GM19438 (cell line): ENCODE measurements around the gene DNAAF5.
"Not testable (repeated sequence)": the region's sequence is repeated elsewhere in the genome, so short reads cannot be mapped to it uniquely, and the experiment has no call there.

ENCODE experiments used
- ATAC-seq: cut with Tn5 transposase; IDR thresholded peaks from one replicate; pipeline ENCODE4 v1.9.1; 2021; ENCODE audit warnings: low read depth; ENCODE audit not compliant: unreplicated experiment

The DNAAF5 gene

DNA sequence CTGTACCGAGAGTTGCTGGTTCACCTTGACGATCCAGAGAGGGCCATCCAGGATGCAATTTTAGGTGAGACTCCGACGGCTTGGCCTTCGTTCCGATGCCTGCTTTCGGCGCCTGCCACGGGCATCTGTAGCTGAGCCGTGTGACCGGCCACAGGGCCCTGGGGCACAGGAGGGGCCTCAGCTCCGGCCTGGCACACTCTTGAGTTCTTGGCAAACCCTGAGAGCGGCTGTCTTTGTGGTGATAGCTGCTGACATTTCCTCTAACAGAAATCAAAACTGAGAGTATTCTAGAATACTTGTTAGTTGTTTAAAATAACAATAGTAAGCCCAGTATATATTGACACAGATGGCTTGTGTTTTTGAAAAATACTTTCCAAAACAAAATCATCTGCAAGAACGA lies 53.6 kb downstream of the DNAAF5 start:
- ATAC-seq, result no peak

DNA sequence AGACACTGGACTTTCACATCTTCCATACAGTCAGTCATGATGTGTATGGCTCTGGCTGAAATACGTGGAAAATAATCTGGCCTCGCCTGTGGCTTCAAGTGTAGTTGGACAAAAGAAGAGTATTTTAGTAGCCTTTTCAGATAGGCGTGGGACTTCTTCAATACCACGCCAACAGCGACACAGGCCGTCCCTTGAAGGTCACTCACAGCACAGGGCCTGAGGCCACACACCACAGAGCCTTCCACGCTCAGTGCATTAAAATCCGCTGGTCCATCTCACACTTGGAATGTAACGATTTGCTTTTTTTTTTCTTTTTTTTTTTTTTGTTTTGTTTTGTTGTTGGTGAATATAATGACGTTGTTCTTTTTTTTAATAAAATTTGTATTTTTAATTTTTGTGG lies 54.0 kb downstream of the DNAAF5 start:
- ATAC-seq, result no peak

DNA sequence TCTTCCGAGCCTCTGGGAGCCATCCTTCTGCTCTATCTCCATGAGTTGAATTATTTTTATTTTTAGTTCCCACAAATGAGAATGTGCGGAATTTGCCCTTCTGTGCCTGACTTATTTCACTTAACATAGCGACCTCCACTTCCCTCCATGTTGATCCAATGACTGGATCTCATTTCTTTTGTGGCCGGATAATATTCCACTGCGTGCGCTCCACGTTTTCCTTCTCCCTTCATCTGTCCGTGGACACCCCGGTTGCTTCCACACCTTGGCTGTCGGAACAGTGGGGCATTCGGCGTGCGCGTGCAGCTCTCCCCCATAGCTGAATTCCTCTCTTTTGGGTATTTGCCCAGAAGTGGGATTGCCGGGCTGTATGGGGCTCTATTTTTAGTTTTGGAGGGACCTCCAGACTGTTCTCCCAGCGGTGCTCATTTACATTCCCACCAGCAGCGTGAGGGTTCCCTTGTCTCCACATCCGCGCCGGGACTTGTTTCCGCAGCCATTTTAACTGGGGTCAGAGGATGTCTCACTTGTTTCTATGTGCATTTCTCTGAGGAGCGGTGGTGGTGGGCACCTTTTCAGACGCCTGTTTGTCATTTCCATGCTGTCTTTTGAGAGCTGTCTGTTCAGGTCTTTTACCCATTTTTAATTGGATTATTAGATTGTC lies 54.8 kb downstream of the DNAAF5 start:
- ATAC-seq, result no peak

DNA sequence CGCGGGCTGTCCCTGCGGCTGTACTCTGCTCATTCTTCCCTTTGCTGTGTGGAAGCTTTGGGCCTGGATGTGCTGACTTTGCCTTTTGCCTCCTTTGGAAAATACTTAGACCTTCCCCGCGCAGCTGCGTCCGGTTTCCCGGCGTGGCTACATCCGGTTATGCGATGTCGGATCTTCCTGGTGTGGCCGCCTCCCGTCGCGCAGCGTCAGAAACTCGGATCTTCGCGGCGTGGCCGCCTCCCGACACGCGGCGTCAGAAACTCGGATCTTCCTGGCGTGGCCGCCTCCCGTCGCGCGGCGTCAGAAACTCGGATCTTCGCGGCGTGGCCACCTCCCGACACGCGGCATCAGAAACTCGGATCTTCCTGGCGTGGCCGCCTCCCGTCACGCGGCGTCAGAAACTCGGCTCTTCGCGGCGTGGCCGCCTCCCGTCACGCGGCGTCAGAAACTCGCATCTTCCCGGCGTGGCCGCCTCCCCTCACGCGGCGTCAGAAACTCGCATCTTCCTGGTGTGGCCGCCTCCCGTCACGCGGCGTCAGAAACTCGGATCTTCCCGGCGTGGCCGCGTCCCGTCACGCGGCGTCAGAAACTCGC lies 55.5 kb downstream of the DNAAF5 start:
- ATAC-seq, result no peak

DNA sequence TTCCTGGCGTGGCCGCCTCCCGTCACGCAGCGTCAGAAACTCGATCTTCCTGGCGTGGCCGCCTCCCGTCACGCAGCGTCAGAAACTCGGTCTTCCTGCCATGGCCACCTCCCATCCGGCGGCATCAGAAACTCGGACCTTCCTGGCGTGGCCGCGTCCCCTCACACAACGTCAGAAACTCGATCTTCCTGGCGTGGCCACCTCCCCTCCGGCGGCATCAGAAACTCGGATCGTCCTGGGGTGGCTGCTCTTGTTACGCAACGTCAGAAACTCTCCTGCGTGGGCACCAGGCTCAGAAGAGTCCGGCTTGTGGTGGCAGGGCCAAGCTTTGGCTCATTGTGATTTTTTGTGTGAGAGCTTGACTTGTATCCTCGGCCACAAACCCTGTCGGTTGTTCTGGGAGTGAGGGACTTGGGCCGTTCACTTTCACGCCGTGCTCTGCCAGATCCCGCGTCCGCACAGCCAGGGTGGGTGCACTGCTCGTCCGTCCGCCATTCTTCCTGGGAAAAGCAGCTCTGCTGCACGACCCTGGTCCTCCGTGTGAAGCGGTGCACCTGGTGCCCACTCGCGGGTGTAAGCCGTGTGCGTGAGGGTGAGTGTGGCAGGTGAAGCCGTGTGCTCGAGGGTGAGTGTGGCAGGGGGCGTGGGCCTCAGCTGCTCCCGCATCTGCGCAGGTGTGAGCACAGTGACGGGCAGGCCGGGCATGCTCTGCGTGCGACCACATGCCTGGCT lies 56.4 kb downstream of the DNAAF5 start:
- ATAC-seq, result no peak

DNA sequence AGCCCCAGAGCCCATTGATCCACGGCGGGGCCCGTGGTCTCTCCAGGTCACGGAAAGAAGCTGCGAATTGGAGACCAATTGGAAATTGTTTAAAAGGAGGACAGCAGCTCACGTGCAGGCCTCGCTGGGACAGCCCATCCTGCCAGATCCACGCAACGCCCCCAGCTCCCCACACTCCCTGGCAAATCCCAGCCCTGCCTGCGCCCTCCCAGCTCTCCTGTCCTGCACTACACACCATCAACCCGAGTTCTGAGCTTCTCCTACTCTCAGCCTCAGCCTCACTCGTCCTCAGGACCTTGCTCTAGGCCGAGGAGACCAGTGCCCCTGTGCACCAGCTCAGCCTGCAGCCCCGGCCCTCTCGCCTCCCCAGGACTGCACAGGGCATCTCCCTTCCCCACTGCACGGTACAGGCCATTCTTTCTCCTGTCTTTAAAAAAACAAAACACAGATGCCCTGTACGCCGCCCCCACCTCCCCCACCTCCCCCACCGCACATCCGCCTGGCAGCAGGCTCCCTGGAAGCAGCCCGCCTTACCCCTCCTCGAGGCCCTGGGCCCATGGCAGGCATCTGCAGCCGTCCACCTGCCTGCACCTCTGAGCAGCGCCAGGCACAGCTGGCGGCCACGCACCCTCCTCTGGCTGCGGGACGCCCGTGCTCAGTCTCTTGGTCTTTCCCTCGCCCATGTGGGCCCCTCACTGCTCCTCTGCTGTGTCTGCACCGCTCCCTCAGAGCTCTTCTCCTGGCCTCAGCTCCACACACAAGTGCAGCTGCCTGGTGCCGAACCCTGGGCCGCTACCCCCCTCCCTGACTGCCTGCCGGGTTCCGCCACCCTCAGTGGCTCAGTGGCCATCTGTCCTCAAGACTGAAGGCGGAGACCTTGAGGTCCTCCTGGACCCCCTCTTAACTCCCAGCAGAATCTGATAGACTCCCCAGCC lies 57.3 kb downstream of the DNAAF5 start:
- no peak for ATAC-seq

DNA sequence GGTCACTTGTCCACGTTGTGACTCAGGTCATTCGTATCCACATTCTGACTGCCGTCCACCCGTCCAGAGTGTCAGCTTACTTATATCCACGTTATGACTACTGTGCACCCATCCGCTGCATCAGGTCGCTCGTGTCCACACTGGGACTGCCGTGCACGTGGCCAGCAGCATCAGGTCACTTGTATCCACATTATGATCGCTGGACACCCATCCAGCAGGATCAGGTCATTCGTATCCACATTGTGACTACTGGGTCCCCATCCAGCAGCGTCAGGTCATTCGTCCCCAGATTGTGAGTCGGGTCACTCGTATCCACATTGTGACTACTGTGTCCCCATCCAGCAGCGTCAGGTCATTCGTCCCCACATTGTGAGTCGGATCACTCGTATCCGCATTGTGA lies 58.5 kb downstream of the DNAAF5 start:
- ATAC-seq, result no peak

DNA sequence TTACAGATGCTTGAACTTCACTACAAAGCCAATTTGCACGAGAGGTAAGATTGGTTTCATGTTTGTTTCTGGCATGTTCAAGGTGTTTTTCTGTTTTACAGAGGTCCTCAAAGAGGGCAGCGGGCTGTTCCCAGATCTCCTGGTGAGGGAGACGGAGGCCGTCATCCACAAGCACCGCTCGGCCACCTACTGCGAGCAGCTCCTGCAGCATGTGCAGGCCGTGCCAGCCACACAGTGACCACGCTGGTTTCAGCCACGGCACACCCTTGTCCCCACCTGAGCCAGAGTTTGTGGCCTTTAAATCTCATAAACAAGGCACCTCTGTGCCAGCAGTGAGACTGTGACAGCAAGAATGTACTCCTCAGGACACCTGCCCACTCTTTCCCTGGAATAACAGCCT lies 58.9 kb downstream of the DNAAF5 start:
- no peak for ATAC-seq

DNA sequence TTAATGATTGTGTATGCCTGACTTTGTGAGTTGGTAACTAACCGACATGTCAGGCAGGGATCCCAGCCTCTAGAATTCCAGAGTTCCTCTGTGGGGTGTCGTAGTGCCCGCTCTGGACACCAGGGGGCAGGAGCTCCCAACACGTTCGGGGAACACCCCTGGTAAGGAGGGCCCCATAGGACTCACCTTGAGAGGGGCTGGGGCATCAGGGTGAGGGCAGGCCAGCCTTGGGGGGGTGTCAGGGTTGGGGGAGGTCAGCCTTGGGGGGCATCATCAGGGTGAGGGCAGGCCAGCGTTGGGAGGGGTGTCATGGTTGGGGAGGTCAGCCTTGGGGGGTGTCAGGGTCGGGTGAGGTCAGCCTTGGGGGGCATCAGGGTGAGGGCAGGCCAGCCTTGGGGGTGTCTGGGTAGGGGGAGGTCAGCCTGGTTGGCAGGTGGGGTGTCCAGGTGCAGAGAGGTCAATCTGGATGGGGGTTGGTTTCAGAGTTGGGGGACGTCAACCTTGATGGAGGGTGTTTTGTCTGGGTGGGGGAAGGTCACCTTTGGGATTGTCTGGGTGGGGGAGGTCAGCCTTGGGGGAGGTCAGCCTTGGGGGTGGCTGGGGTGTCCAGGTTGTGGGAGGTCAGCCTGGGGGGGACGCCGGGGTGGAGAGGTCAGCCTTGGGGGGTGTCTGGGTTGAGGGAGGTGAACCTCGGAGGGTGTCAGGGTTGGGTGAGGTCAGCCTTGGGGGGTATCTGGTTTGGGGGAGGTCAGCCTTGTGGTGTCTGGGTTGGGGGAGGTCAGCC lies 60.2 kb downstream of the DNAAF5 start:
- no peak for ATAC-seq

DNA sequence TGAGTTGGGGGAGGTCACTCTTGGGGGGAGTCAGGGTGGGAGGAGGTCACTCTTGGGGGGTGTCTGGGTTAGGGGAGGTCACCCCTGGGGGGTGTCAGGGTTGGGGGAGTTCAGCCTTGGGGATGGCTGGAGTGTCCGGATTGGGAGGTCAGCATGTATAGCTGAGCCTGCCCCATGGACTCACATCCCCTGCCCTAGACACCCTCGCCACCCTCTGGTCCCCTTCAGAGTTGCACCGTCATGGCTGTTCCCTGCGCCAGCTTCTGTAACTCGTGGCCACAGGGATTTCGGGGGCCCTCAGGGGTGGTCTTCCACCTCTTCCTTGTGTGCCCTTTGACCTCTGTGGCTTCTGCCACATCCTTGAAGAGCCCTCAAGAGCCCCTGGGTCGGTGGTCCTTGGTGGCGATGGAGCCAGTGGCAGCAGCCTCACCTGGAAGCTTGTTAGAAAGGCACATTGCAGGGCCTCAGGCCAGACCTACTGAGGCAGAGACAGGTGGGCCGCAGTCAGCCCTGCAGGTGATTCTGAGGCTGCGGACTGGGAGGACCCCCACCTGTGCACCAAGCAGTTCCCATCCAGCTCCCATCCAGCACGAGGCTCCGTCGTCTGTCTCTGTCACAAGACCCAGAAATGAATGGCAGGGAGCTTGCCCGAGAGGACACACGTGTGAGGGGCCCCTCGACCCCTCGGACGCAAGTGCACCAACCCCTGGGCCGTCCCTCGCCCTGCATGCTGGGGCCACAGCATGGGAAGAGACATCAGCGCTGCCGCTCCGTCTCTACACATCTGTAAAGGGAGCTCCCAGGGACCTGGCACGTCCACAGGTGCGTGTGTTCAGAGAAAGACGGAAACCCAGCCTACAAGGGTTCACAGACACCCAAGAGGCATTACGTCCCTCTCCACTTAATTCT lies 61.1 kb downstream of the DNAAF5 start:
- ATAC-seq, result no peak

DNA sequence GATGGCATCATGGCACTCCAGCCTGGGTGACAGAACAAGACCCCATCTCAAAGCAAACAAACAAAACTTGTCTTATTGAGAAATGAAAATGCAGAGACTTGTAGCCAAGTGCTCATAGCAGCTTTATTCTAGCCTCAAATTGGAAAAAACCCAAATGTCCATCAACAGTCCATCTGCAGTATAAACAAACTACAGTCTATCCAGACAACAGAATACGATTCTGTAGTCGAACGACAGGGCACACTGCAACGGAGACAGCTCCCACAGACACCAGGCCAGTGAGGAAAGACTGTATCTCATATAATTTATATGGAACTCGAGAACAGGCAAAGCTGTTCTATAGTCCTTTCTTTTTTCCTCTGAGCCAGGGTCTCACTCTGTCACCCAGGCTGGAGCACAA lies 65.0 kb downstream of the DNAAF5 start:
- ATAC-seq, result no peak

DNA sequence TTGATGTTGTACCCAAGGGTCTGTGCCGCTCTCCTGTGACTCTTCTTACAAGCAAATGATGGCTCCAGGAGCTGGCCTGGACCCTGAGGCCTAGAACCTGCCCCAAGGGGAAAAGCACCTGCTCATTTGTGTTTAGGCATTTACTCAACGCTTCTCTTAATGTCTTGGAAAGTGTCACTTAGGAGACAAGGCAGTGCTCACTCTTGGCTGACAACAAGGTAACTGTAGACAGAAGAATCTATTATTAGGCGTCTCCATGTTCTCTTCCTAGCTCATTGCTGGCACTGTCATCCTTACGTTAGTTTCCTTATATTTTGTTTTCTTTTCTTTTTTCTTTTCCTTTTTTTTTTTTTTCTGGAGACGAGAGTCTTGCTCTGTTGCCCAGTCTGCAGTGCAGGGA lies 67.7 kb downstream of the DNAAF5 start:
- ATAC-seq, result no peak

DNA sequence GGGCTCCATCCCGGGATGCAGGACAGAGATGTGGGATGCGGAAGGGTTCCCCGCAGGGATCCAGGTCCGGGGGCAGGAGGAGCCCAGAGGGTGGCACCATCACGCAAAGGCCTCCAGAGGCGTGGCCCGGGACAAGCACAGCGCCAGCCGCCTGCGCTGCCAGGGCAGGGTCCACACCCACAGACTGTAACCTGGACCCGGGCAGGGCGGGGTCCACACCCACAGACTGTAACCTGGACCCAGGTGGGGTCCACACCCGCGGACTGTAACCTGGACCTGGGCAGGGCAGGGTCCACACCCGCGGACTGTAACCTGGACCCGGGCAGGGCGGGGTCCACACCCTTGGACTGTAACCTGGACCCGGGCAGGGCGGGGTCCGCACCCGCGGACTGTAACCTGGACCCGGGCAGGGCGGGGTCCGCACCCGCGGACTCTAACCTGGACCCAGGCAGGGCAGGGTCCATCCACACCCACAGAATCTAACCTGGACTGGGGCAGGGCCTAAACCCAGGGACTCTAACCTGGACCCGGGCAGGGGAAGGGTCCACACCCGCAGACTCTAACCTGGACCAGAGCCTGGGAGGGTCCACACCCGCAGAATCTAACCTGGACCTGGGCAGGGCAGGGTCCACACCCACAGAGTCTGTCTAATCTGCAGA lies 68.3 kb downstream of the DNAAF5 start:
- no peak for ATAC-seq

DNA sequence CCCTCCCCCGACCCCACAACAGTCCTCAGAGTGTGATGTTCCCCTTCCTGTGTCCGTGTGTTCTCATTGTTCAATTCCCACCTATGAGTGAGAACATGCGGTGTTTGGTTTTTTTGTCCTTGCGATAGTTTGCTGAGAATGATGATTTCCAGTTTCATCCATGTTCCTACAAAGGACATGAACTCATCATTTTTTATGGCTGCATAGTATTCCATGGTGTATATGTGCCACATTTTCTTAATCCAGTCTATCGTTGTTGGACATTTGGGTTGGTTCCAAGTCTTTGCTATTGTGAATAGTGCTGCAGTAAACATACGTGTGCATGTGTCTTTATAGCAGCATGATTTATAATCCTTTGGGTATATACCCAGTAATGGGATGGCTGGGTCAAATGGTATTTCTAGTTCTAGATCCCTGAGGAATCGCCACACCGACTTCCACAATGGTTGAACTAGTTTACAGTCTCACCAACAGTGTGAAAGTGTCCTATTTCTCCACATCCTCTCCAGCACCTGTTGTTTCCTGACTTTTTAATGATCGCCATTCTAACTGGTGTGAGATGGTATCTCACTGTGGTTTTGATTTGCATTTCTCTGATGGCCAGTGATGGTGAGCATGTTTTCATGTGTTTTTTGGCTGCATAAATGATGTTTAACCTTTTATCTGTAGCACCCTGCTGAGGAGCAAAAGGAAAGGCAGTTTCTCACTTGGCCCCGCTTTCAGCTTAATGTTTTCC lies 70.1 kb downstream of the DNAAF5 start:
- ATAC-seq, result not testable (repeated sequence)

DNA sequence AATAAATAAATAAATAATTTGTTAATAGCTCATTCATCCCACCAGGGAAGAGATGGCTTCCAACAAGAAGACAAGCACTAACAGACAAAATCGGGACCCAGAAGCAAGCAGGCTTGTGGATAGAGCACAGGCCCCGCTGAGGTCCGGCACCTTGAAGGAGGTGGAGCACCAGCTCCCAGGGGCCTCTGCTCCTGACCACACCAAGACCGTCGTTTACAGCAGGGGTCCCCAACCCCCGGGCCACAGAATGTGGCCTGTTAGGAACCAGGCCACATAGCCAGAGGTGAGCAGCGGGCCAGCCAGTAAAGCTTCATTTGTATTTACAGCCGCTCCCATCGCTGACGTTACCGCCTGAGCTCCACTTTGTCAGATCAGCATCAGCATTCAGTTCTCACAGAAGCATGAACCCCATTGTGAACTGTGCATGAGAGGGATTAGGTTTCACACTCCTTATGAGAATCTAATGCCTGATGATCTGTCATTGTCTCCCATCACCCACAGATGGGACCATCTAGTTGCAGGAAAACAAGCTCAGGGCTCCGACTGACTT lies 72.5 kb downstream of the DNAAF5 start:
- no peak for ATAC-seq

DNA sequence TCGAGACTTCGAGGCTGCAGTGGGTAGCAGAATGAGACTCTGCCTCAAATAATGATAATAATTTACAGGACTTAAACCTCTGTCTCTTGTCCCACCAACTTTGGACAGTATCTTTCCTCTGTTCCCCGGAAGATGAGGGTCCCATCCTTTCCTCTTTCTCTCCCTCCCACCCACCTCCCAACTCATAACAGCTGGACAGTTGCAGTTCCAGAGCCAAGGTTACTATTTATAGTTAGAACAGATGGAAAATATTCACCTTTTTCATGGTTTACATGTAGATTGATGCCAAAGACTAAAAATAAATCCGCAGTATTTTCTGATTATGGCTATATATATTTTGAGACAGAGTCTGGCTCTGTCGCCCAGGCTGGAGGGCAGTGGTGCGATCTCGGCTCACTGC lies 74.2 kb downstream of the DNAAF5 start:
- ATAC-seq, result no peak

DNA sequence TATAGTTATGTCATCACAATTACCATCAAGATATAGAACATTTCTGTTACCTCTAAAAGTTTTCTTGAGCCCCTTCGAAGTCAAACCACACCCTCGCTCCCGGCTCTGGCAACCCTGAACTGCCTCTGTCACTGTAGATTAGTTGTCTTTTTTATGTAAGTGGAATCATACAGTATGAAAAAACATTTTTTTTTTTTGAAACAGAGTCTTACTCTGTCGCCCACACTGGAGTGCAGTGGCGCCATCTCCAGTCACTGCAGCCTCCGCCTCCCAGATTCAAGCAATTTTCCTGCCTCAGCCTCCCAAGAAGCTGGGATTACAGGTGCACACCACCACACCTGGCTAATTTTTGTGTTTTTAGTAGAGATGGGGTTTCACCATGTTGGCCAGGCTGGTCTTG lies 74.9 kb downstream of the DNAAF5 start:
- ATAC-seq, result not testable (repeated sequence)

DNA sequence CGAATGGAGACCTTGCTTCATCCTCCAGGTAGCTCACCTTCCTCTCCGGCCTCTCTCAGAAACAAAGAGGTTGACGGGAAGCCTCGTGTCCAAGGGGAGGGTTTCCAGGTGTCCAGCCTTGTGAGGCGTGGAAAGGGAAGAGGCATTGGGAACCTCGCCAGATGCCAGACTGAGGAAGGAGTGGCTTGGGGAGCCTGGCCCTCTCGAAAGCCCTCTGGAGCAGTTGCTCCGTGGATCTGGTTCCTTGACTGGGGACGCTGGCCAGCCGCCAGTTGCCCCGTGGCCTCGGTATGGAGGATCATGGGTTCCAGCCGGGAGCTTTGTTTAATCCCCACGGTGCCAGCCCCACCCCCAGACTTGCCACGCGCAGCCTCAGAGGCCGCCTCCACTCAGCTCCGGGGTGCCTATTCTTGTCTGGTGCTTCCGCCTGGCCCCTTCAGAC lies 75.5 kb downstream of the DNAAF5 start:
- ATAC-seq, result no peak
